Measurements from ENCODE around the gene ZNF689.
"Not testable (repeated sequence)": the region's sequence is repeated elsewhere in the genome, so short reads cannot be mapped to it uniquely, and the experiment has no call there.

ZNF689 gene

DNA sequence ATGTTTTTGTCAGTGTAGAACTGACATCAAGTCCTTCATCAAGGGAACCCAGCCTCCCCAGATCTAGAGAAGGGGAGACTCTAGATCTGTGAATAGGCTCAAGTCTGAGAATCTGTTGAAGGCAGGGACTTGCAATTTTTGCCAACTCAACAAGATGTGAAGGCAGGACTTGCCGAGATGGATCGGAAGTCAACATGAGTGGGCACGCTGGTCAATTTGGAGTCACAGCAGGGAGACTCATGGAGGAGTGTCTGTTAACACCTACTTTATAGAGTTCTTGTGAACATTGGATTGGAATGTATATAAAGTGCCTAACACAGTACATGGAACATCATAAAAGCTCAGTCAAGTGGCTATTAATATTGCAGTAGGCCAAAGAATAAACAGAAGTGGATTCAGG, 10.0 kb downstream of the ZNF689 start:
- DNase-seq (ENCODE audit: low spot score) = no peak

DNA sequence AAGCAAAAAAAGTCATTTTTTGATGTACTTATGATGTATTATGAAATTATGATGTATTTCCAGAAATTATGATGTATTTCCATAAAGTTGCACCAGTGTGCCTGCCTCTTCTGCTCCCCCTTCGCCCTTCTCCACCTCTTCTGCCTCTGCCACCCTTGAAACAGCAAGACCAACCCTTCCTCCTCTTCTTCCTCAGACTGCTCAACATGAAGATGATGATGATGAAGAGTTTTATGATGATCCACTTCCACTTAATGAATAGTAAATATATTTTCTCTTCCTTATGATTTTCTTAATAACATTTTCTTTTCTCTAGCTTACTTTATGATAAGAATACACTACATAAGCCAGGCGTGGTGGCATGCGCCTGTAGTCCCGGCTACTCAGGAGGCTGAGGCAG, 17.3 kb downstream of the ZNF689 start:
- no peak for DNase-seq (ENCODE audit: low spot score)

DNA sequence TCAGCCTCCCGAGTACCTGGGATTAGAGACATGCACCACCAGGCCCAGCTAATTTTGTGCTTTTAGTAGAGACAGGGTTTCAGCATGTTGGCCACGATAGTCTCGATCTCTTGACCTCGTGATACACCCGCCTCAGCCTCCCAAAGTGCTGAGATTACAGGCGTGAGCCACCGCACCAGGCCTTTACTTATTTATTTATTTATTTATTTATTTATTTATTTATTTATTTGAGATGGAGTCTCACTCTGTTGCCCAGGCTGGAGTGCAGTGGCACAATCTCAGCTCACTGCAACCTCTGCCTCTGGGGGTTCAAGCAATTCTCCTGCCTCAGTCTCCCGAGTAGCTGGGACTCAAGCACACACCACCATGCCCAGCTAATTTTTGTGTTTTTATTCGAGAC, 19.3 kb downstream of the ZNF689 start:
- DNase-seq (ENCODE audit: low spot score) = not testable (repeated sequence)

DNA sequence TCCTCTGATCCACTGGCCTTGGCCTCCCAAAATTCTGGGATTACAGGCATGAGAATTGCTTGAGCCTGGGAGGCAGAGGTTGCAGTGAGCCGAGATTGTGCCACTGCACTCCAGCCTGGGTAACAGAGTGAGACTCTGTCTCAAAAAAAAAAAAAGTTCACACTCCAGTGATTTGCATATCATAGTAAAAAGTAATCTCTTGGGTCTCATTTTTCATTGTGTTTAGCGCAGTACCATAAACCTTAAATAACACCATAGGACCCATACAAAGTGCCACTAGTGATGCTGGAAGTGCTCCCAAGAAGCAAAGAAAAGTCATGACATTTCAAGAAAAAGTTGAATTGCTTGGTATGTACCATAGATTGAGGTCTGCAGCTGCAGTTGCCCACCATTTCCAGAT, 20.6 kb downstream of the ZNF689 start:
- DNase-seq (ENCODE audit: low spot score) = not testable (repeated sequence)

DNA sequence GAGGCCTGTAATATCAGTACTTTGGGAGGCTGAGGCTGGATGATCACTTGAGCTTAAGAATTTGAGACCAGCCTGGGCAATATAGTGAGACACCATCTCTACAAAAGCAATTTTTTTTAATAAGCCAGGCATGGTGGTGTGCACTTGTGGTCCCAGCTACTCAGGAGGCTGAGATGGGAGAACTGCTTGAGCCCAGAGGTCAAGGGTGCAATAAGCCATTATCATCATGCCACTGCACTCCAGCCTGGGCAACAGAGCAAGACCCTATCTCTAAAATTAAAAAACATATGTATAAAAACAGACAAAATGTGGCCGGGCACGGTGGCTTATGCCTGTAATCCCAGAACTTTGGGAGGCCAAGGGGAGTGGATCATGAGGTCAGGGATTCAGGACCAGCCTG, 21.5 kb downstream of the ZNF689 start:
- DNase-seq (ENCODE audit: low spot score) = no peak

DNA sequence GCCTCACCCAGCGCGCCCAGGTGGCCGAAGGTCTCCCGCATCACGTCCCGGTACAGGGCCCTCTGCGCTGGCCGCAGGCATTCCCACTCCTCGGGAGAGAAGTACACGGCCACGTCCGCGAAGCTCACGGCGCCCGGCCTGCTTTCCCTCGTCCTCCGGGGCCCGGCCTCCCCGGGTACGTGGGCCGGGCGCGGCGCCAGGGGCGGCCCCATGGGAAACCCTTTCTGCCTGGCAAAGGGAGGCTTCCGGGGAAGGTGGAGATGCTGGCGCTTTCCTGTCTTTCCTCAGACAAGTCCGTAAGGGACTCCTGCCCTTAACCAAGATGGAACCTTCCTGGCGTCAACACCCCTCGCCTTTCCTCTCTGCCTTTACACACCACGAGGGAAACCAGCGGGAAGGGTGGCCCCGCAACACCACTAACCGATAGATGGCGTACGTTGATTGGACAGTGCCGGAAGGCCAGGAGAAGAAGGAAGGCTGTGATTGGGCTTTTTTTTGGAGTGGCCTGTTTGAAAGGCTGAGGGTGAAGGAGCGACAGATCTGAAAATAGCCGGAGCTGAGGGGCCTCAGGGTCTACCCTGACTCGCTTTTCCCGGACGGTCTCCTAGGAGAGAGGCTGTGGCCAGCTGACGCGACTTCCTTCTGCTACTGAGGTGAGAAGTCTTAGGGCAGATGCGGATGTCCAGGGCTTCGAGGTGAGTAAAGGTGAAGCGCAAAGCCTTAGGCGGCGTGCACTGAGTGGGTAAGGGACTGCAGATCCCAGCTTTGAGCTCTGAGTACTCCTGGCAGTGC, 24.6 kb downstream of the ZNF689 start, which contains the start of gene ZNF785:
ZNF785 (minus strand) TSS at position 298 of the 792 bp plus-strand sequence; CDS start at position 212, 86 bp downstream.
- peak; percentile 98 for DNase-seq (ENCODE audit: low spot score)

DNA sequence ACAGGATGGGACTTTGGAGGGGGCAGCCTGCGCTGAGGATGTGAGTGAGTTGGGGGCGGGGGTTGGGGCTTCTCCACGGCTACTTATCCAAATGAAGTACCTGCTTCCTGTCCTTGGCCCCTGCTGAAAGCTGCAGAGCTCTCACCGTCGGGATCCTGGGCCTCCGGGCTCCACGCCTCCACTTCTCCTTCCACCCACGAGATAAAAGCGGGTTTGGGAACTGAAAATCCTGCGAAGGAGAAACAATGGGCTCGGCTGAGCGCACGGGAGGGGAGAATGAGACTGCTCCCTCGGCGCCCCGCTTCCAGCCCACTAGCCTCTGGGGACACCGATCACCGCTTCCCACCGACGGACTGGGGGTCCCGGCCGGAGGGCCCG, 25.2 kb downstream of the ZNF689 start:
- no peak for DNase-seq (ENCODE audit: low spot score)

DNA sequence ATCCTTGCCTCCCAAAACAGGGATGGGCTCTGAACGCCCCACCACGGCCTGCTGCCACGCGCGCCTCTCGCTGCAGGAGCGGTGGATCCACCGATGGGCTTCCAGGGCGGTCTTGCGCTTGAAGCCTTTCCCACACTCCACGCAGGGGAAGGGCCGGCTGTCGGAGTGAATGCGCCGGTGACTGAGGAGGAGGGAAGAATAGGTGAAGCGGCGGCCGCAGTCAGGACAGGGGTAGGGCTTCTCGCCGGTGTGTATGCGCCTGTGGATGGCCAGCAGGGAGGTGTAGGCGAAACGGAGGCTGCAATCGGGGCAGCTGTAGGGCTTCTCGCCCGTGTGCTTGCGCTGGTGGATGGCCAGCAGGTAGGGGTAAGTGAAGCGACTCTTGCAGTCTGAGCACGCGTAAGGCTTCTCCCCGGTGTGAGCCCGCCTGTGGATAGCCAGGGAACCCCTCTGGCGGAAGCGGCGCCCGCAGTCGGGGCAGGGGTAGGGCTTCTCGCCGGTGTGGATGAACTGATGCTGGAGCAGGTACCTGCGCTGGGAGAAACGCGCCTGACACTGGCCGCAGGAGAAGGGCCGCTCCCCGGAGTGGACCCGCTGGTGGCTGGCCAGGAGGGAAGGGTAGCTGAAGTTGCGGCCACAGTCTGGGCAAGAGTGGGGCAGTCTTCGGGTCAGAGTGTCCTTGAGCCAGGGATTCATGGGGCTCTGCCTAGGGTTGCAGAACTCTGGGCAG, 27.4 kb downstream of the ZNF689 start:
- no peak for DNase-seq (ENCODE audit: low spot score)

DNA sequence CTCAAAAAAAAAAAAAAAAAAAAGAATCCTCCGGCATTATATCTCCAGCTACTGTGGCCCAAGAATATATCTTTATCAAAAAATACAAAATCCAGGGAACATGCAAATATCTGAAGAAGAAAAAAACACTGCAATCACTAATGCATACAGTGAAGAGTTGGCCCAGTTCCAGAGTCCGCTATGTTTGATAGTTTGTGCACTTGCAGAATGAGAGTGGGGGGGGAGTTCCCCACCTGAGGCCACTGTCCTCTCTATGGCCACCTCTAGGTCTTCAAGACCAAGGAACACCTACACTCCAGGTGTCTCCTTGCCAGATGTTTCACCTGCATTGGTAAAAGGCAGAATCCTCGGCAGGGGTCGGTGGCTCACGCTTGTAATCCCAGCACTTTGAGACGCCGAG, 28.7 kb downstream of the ZNF689 start:
- DNase-seq (ENCODE audit: low spot score) = no peak

DNA sequence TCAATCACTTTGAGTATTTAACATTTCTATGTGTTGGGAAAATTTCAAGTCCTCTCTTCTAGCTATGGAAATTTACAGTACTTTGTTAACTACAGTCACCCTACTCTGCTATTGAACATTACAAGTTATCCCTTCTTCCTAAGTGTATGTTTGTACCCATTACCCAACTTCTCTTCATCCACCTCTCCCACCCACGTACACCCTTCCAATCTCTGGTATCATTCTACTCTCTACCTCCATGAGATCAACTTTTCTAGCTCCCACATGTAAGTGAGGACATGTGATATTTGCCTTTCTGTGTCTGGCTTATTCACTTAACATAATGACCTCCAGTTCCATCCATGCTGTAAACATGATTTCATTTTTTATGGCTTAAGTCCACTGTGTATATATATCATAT, 35.5 kb downstream of the ZNF689 start:
- no peak for DNase-seq (ENCODE audit: low spot score)

DNA sequence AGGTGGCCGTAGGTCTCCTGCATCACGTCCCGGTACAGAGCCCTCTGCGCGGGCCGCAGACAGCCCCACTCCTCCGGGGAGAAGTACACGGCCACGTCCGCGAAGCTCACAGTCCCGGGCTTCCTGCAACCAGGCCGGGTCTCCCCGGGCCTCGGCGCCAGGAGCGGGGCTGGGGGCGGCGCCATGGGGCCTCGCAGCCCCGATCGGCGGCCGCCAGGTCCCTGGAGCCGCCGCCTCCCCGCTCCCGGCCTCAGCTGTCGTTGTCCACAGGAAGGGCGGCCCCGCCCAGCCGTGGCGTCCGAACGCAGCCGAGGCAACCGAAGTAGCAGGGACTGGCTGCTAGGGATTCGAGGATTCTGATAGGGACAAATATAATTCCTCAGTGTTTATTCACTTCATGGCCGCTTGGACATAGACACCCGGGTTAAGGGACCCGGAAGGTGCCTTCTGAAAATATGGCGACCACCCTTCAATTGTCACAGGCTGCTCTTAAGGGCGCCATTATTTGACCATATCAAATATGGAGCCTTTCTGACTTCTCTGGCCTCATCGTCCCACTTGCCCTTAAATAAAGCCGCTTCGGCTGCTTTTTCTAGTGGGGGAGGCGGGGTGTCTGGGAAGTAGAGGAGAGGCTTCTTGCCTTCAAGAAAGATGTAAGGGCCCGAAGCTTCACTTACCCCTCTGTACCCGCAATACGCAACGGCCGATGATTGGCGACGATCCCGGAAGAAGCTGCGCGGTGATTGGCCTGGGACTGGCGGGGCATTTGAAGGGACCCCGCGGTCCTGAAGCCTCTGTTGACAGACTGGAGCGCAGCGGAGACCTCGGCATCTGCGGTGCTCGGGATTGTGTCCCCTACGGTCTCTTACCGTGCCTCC, 38.5 kb downstream of the ZNF689 start, which contains the start of gene ZNF688:
ZNF688 (minus strand) TSS at position 270 of the 878 bp plus-strand sequence; CDS start at position 185, 85 bp downstream.
- peak; percentile 96 for DNase-seq (ENCODE audit: low spot score)

DNA sequence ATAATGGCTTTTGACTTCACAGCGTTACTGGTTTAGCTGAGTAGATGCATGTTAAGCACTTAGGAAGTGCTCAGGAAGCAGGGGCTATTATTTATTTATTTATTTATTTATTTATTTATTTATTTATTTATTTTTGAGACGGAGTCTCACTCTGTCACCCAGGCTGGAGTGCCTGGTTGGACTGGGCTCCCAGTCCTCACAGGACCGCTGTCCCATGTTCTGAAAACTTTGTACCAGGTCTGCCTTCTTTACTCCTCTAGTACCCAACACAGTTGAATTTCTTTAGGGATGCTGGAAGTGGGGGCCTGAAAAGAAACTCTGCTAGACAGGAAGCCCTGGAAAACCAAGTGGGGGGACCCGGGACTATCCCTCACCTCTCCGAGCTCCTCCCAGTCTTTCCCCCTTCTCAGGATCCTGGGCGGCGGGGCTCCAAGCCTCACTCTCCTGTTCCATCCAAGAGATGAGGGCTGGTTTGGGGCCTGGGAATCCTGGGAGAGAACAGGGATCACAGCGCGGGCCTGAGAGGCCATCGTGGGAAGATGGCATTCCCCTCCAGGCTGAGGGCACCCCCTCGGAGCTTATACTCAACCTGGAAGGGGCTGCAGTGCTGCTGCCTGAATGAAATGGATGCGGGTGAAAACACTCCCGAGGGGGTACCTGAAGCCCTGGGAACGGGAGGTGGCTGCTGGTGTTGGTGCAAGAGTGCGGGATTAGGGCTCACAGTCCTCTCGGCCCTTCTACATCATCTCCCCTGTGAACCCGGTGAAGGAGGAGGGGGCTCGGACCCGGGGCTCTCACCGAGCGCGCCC, 39.3 kb downstream of the ZNF689 start:
- DNase-seq (ENCODE audit: low spot score) = no peak

DNA sequence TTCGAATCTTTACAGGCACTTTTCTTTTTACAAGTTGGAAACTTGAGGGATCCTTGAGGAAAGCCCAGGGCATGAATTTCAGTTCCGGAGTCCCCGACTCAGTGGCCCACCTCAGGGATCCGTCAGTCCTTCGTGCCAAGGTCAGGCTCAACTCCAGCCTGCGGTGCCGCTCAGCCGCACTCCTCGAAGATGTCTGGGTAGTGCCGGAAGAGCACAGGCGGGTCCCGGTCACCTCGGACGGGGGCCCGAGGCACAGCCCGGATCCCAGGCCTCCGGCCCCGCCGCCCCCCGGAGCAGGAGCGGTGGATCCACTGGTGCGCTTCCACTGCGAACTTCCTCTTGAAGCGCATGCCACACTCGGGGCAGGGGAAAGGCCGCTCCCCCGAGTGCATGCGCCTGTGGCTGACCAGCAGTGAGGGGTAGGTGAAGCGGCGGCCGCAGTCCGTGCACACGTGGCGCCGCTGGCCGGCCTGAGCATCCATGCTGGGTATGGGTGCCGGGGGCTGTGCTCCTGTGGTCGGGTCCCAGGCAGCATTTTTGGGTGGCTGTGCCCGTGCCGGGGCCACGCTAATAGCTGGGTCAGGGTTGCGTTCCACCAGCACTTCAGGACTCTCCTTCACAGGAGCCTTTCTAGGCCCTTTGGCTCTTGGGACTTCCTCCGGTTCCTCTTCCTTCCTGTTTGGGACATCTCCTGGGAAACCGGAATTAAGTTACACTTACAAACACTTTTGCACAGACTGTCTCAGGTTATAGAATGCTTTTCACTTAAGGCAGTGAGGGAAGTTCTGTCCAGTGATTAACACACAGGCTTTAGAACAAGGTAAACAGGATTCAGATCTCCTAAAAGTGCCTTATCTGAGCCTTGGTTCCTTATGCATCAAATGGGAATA, 40.2 kb downstream of the ZNF689 start:
- DNase-seq (ENCODE audit: low spot score) = no peak

DNA sequence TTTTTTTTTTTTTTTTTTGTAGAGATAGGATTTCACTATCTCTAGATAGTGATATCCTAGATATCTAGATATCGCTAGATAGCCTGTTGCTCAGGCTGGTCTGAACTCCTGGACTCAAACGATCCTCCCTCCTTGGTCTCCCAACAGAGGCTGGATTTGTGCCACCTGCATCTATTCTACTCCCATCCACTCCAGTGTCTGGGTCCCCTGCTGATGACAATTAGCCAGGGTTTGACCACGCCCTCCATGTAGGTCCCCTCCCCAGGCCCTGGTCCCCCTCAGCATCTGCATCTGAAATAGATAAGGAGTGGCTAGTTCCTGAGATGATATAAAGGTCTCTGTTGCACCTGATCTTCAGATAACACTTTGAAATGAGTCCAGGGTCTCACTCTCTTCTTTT, 40.9 kb downstream of the ZNF689 start:
- no peak for DNase-seq (ENCODE audit: low spot score)

DNA sequence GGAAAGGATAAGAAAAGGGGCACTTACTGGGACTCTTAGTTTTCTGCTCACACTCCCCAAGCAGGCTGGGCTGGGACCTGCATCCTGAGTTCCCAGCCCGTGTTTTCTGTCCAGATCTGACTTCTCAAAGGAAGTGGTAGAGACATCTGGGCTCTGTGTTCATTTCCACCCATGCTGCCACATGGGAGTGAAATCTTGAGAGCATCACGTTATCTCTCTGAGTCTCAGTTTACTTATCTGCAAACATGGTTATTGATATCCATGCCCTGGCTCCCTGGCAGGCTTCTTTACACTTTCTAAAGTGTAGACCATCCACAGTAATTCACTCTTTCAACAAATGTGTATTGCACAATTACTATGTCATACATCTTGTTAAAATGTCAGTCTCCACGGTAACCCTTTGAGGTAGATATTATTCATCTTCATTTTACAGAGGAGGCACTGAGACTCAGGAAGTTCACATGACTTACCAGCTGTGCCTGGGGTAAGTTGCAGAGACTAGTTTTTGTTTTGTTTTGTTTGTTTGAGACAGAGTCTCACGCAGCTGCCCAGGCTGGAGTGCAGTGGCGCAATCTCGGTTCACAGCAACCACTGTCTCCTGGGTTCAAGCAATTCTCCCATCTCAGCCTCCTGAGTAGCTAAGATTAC, 42.1 kb downstream of the ZNF689 start:
- DNase-seq (ENCODE audit: low spot score) = no peak

DNA sequence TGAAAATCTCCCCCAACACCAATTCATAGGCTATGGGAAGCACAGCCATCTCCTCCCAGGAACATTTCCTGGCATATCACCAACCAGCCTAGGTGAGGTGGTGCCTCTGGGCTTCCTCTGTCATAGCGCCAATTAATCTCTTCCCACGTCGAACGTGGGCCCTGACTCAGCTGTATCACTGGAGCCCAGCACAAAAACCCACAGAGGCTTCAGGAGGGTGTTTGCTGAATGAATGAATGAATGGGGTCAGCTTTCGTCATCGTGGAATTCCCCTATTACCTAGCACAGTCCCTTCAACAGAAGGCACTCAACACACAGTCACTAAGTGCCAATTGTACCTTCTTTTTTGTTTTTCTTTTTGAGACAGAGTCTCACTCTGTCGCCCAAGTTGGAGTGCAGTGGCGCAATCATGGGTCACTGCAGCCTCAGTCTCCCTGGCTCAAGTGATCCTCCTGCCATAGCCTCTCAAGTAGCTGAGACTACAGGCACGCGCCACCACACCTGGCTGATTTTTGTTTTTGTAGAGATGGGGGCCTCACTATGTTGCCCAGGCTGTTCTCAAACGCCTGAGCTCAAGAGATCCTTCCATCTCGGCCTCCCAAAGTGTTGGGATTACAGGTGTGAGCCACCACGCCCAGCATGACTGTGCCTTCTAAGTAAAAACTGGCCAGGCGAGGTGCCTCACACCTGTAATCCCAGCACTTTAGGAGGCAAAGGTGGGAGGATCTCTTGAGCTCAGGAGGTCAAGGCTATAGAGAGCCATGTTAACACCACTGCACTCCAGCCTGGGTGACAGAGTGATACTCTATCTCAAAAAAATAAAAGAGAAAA, 42.8 kb downstream of the ZNF689 start:
- no peak for DNase-seq (ENCODE audit: low spot score)

DNA sequence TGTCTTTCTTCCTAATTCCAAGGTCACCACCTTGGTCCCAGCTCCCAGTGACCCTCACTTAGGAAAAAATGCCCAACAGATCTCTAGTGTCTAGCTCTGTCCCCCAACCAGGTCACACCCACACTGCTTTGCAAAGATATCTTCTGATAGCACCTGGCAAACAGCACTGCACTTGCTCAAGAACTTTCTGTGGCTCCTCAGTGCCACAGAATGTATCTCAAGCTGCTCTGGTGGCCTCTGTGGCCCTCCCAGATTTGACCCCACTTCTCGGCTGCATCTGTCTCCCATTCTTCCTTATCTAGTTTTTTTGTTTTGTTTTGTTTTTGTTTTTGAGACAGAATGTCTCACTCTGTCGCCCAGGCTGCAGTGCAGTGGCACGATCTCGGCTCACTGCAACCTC, 43.7 kb downstream of the ZNF689 start:
- DNase-seq (ENCODE audit: low spot score) = no peak

DNA sequence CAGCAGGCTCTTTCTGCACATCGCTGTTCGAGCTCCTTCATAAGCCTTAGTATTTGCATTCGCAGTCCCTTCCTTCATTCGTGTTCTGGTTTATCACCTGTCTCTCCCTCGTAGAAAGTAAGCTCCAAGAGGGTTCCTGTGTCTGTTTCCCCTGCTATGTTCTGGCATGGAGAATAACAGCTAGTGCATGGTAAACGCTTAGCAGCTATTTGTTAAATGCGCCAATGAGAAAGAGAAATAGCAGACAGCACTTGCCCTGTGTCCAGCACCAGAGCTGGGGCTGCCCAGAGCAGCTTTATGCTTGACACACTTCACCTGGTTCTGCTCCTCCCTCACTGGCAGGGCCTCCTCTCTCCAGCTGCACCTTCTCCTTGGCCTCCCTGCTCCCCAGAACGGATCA, 44.2 kb downstream of the ZNF689 start:
- no peak for DNase-seq (ENCODE audit: low spot score)

DNA sequence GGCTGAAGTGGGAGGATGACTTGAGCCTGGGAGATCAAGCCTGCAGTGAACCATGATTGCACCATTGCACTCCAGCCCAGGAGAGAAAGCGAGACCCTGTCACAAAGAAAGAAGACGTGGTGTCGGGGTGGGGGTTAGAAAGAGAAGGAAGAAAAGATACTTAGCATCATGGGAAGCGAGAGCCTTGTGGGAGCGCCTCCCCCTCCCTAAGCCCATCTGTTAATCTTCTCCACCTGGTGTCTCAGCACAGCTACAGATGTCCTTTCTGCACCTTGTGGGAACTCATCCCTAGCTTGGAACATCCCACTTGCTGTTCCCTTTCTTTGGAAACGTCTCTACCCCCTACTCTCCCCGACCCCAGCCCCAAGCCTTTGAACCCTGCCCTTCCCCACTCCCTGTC, 44.7 kb downstream of the ZNF689 start:
- DNase-seq (ENCODE audit: low spot score) = no peak
